ENCODE measurements around the gene STRA6. TPM values are rescaled to one million over a fixed set of nuclear protein-coding genes. Genes with fewer than 3 reads are reported as not detected.

Gene STRA6
- total RNA-seq, 1 experiment from 2014 or later: 0.84 TPM

GRCh38 chr15:74200412-74200815 lies 2.2 kb downstream of the STRA6 start:
- no TSS peak for BruUV-seq (replicated peaks)
- DNase-seq (ENCODE audit: low spot score): peak; percentile 68
- CTCF ChIA-PET: no interaction called here
- H3K36me3 ChIP-seq (ENCODE audit: insufficient read depth, low read length, poor library complexity, severe bottlenecking): no peaks in the 10 kb centered on the region
- POLR2A ChIA-PET (ENCODE audit: low non-redundant PET): no interaction called here
- intact Hi-C loops (cut with micrococcal nuclease; ENCODE audit: unreplicated experiment): no loop called here
- H3K9me3 ChIP-seq (ENCODE audit: low read depth, low read length, poor library complexity, severe bottlenecking): no peaks in the 10 kb centered on the region
- peaks cover 50% of the 10 kb centered on the region for H3K4me1 ChIP-seq (ENCODE audit: insufficient read depth, low read length, poor library complexity, severe bottlenecking)
- H3K27ac ChIP-seq (ENCODE audit: low read depth, low read length, poor library complexity, severe bottlenecking): no peak overlapping the region
- H3K27me3 ChIP-seq (replicated peaks; ENCODE audit: insufficient read depth, low read depth, low read length, poor library complexity): no peaks in the 10 kb centered on the region
- no peak for TF ChIP-seq CTCF (conservative IDR thresholded peaks at IDR 0.05; ENCODE audit: low read depth, low read length)
- TF ChIP-seq EZH2 (IDR thresholded peaks at IDR 0.05; ENCODE audit: borderline replicate concordance, low read depth, low read length, poor library complexity, severe bottlenecking): no peak
- no peak overlapping the region for H3K4me3 ChIP-seq (ENCODE audit: low read depth, low read length, poor library complexity, severe bottlenecking)

- BruUV-seq (replicated peaks): no TSS peak
- TF ChIP-seq EZH2 (IDR thresholded peaks at IDR 0.05; ENCODE audit: borderline replicate concordance, low read depth, low read length, poor library complexity, severe bottlenecking) (no peak), CTCF (conservative IDR thresholded peaks at IDR 0.05; ENCODE audit: low read depth, low read length) (no peak)
- POLR2A ChIA-PET (ENCODE audit: low non-redundant PET): no interaction called here
- Histone ChIP-seq H3K36me3 (ENCODE audit: insufficient read depth, low read length, poor library complexity, severe bottlenecking) (no peaks in the 10 kb centered on the region), H3K4me1 (ENCODE audit: insufficient read depth, low read length, poor library complexity, severe bottlenecking) (peaks cover 50% of the 10 kb centered on the region), H3K27me3 (replicated peaks; ENCODE audit: insufficient read depth, low read depth, low read length, poor library complexity) (no peaks in the 10 kb centered on the region), H3K27ac (ENCODE audit: low read depth, low read length, poor library complexity, severe bottlenecking) (no peak overlapping the region), H3K9me3 (ENCODE audit: low read depth, low read length, poor library complexity, severe bottlenecking) (no peaks in the 10 kb centered on the region), H3K4me3 (ENCODE audit: low read depth, low read length, poor library complexity, severe bottlenecking) (no peak overlapping the region)
- intact Hi-C loops (cut with micrococcal nuclease; ENCODE audit: unreplicated experiment): no loop called here
- DNase-seq (ENCODE audit: low spot score): no peak
- CTCF ChIA-PET: no interaction called here
Measured at GRCh38 chr15:74199297-74199652, 3.3 kb downstream of the STRA6 start.

GRCh38 chr15:74197176-74197965 lies 5.2 kb downstream of the STRA6 start:
- no TSS peak for BruUV-seq (replicated peaks)
- TF ChIP-seq CTCF (conservative IDR thresholded peaks at IDR 0.05; ENCODE audit: low read depth, low read length) (no peak), EZH2 (IDR thresholded peaks at IDR 0.05; ENCODE audit: borderline replicate concordance, low read depth, low read length, poor library complexity, severe bottlenecking) (no peak)
- H3K27me3 ChIP-seq (replicated peaks; ENCODE audit: insufficient read depth, low read depth, low read length, poor library complexity): no peaks in the 10 kb centered on the region
- ChIA-PET POLR2A (ENCODE audit: low non-redundant PET) (no interaction called here), CTCF (no interaction called here)
- no peaks in the 10 kb centered on the region for H3K36me3 ChIP-seq (ENCODE audit: insufficient read depth, low read length, poor library complexity, severe bottlenecking)
- H3K4me1 ChIP-seq (ENCODE audit: insufficient read depth, low read length, poor library complexity, severe bottlenecking): peaks cover 41% of the 10 kb centered on the region
- H3K27ac ChIP-seq (ENCODE audit: low read depth, low read length, poor library complexity, severe bottlenecking): no peak overlapping the region
- DNase-seq (ENCODE audit: low spot score): no peak
- intact Hi-C loops (cut with micrococcal nuclease; ENCODE audit: unreplicated experiment): no loop called here
- H3K4me3 ChIP-seq (ENCODE audit: low read depth, low read length, poor library complexity, severe bottlenecking): no peak overlapping the region
- no peaks in the 10 kb centered on the region for H3K9me3 ChIP-seq (ENCODE audit: low read depth, low read length, poor library complexity, severe bottlenecking)
